Anterior cingulate cortex (tissue), 58 donors: Measurements from ENCODE around the gene LRRK1.

Source experiments
- DNase-seq, 58 donors: peaks; one replicate each; lab custom pipeline; 2025; lab: John Stamatoyannopoulos, UW

The LRRK1 gene

DNA sequence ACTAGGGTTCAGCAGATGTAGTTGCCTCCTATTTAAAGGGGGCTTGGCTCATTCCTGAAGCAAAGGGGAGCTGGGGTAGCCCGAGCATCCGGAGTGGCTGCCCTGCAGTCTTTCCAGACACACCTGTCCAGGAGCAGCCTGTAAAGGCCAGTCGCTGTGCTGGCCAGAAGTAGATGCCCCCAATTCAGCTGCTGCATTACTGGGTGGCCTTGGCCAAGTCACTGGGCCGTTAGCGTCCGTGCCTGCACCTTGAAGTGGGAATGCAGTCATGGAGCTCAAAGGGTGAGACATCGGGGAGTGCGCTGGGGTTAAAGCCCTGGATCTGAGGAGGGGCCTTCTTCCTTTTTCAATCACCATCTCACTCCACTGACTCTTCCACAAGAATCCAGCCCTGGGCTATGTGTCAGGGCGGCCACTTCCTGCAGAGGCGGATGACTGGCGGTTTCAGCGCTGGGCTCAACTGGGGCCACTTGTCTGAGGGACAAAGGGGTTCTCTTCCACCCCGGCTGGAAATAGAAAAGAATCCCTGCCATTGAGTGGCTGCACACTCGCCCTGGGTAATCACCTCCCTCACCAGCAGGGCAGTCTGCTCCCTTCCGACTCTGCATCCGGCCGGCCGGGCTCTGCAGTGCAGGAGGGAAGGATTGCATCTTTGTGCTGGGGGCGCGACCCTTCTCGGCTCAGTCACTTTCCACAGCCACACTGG lies 27.7 kb upstream of the LRRK1 start:
- DNase-seq = peak in 29 of 58 donors; percentile 16 to 64 (median 29)

DNA sequence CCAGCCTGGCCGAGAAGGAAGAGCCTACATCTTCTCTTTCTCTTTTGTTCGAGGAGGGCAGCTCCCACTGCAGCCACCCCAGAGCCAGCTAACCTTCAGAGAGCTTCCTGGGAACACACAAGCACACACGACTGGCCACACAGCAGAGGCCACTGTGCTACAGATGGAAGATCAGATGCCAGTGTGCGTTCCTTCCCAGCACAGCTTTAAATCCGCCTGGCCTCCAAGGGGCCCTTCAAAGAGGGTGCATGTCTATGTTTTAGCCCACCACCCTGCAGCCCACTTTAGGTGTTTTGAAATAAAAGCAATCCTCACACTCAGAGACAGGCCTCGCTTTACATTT lies 27.2 kb upstream of the LRRK1 start:
- DNase-seq = no peak

DNA sequence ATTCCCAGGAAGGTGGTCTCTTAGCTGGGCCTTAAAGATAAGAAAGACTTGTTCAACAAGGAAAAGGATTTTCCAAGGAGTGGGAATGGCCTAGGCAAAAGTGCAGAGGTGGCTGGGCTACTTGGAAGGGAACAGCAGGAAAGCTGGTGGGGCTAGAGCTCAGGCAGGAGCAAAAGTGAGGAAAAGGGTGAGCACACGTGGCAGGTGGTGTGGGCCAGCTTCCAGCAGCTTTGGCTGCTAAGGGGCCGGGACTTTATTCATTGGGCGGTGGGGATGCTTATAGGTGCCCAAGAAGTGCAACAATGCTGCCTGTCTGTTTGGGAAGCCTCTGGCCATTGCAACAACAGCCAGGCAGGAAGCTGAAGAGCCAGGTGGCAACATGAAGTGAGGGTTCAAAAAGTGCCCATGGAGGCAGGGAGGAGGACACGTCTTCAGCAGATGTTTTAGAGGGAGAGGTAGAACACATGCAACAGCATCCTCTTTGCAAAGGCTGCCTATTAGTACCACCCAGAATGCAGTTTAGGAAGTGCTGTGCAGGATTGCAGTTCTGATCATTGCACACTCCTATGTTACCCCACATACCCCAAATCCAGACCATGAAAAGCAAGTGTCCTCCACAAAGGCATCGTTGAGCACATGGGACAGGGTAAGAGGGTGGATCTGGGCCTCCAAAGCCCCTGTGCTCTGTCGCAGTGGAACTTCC lies 25.7 kb upstream of the LRRK1 start:
- no peak for DNase-seq

DNA sequence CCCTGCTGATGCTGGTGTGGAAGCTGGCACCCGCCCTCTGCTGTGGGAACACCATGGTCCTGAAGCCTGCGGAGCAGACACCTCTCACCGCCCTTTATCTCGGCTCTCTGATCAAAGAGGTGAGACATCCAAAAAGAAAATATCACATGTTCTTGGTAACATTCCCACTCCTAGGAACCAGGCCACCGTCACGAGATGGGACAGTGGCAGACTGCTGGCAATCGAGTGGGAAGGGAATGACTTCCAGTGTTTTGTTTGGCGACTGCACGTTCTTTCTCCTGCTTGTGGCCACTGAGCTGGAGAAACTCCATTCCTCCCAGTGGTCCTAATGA lies 25.2 kb upstream of the LRRK1 start:
- no peak for DNase-seq

DNA sequence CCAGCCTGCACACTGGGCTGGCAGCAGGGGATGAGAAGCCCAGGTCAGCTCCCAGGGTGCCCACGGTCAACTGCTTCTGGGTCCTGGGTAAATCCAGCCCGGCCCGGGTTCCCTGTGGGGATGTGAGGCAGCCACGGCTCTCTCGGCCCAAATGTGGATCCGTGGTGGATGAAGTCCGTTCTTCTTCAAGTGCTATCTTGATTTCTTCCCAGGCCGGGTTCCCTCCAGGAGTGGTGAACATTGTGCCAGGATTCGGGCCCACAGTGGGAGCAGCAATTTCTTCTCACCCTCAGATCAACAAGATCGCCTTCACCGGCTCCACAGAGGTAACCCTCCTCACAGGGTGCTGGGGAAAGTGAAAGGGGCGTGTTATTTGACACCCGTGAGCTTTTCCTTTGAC lies 23.4 kb upstream of the LRRK1 start:
- DNase-seq = no peak

DNA sequence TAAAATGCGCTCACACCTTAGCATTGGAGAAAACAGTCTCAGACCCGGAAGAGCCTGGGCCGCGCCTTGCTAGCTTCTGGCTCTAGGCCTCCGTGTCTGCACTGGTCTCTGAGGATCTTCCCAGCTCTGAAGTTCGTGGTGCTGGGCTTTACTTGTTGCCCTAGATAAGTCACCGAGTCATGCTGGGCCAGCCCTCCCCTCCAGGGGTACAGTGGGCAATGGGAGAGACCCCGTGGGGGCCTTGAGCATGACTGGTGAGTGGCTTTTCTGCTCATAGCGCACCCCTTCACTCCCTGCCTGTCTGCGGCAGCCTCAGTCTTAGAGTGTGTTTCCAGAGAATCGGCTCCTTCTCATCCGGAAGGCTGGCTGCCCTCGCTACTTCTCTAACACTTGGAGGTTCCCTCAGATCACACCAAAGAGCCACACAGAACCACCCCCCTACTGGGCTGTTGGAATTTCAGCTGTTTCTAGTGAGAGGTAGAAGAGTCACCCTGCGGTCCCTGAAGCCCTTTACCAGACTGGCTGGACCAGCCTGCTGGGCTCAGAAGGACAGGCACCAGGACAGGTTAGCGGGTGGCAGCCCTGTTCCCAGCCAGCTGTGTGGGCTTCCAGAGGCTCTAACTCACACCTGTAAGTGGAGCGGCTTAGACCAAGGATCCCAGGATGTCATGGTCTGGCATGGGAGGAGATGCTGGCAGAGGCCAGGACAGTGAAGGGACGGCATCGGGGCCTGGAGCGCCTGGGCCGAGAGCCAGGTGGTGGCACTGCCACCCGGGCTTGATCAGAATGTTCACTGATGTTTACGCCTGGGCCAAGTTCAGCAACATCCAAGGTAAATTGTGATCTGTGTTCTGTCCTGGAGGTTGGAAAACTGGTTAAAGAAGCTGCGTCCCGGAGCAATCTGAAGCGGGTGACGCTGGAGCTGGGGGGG lies 21.7 kb upstream of the LRRK1 start:
- no peak for DNase-seq

DNA sequence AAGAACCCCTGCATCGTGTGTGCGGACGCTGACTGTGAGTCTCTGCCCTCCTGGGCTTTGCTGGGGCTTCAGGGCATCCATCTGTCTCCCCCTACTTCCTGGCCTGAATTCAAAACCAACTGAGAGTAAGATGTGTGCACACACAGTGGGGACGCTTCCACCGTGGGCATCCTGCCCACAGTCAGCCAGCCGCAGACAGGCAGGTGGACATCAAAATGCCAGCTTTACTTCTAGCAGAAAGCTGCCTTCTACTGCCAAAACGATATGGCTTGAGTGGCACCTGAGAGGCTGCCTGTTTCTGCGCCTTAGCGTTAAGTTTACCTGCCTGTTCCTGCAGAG lies 21.0 kb upstream of the LRRK1 start:
- no peak for DNase-seq

DNA sequence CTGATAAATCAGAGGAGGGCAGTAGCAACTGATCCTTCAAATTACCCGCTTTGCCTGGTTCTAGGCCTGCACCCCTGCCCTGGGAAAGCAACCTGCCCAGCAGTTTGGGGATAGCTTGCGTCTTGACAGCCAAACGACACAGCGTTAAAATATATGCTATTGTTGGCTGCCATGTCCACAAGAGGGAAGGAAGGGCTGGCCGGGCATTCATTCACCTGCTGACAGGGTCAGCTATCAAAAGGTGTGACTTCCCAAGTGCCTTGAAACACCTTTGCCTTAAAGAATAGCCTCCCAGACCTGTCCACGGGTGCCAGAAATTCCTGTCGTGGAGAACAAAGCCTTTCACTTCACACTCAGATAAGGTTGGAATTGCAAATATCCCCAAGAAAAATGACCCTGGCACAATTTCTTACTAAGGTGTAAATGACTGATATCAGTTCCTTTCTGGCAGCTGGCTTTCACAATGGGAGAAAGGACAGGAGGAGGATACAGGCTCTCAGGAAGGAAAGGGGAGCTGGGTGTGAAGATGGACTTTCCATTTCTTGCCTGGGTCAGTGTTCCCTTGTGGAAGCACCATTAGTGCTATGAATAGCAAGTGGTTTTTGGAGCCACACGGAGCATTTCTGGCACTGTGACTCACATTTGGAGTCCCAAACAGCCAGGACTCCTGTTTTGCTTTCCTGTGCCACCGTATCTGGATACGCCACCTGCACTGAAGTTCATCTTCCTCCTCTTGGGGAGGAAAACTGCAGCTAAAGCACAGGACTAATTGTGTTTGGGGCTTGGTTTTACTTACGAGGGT lies 20.3 kb upstream of the LRRK1 start:
- no peak for DNase-seq

DNA sequence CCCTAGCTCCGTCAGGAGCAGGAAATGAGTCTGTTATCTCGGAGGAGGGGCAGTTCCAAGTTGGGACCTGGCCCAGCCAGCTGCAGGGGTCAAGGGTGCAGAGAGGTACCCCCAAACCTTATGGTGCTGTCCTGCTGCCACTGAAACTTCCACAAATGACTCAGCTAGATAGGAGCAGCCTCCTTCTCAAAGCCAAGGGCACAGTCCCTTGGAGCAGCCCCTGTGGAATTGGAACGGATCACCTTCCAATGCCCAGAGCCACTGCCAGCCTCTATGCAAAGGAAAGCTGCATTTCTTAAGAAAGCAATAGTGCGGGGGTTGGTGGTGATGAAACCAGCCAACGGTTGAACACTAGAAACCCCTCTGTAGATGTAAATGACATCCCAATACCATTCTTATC lies 19.6 kb upstream of the LRRK1 start:
- no peak for DNase-seq

DNA sequence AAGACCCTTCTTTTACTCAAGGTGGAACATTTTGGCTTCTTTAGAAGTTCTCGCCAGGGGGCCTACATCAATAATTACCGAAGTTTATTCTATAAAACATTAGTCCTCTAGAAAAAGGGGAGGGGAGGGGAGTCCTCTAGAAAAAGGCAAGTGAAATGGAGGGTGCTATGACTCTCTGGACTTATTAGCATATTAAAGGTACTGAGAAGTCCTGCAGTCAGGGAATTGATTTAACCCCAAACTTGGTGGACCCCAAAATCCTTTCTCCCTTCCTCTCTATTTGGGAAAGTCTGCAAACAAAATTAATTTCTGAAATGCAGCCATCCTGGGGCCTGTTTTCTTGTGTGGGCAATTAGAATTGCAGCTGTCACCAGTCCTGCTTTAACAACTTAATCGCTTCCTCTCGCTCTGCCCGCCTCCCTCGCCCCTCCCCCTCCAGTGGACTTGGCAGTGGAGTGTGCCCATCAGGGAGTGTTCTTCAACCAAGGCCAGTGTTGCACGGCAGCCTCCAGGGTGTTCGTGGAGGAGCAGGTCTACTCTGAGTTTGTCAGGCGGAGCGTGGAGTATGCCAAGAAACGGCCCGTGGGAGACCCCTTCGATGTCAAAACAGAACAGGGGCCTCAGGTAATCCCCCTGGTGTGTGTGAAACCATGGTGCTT lies 18.9 kb upstream of the LRRK1 start:
- DNase-seq = no peak

DNA sequence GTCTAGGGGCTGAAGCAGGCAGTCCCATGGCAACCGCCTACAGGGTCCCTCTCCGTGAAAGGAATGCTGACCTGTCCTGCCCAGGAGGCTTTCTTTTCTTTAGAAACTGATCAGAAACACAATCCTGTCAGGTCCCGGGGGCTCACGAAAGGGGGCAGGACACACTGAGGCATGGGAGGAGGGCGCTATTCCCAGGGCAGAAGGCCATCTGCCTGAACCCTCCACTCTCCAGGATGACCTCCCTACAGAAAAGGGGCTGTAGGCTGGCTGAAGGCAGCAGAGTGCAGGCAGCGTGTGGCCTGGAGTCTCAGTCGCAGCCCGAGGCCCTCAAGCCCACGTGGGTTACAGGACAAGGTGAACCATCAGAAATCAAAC lies 18.4 kb upstream of the LRRK1 start:
- DNase-seq = no peak

DNA sequence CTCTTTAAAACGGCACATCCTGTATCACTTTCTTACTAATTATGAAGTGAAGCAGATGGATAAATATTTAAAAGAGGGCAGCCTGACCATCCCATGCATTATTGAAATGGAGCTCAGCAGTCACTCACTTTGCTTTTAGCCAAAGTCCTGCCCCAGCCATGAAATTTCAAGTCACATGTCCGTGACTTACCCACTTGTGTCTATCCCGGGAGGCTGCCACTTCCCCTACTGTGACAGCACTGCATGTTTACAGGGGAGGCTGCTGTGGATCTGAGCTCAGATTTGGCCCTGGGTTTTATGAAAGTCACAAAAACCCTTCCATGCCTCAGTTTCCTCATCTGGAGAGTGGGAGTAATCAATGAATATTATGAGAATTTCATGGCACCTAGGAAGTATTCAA lies 17.9 kb upstream of the LRRK1 start:
- DNase-seq = no peak

DNA sequence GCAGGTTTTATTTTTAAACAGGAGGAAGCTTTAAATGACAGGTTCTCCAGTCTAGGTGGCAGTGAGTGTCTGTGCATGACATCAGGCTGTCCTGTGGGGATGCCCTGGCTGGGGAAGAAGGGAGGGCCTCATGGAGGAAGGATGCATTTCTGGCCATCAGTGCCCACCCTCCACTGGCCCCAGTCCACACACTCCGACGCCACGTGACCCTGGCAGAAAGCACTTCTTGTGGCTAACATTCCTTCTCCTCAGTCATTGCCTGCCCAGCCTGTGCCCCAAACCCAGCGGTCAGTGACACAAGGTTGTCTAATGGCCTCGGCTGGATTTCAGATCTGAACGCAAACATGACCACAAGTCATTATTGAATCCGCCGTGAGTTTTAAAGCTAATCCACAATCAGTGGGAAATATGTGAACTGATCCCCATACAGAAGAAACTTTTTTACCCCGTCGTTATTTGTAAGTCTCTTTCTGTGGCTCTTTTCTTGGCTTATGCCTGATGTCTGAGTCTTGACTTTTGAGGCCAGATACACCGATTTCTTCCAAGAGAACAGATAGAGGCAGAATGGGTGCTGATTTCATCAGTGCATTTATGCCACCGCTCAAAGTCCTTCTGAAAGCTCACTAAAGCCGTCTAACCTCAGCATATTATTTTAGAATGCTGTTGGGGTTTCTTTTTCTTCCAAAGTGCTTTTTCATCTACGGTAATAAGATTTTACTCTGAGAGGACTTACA lies 17.3 kb upstream of the LRRK1 start:
- no peak for DNase-seq

DNA sequence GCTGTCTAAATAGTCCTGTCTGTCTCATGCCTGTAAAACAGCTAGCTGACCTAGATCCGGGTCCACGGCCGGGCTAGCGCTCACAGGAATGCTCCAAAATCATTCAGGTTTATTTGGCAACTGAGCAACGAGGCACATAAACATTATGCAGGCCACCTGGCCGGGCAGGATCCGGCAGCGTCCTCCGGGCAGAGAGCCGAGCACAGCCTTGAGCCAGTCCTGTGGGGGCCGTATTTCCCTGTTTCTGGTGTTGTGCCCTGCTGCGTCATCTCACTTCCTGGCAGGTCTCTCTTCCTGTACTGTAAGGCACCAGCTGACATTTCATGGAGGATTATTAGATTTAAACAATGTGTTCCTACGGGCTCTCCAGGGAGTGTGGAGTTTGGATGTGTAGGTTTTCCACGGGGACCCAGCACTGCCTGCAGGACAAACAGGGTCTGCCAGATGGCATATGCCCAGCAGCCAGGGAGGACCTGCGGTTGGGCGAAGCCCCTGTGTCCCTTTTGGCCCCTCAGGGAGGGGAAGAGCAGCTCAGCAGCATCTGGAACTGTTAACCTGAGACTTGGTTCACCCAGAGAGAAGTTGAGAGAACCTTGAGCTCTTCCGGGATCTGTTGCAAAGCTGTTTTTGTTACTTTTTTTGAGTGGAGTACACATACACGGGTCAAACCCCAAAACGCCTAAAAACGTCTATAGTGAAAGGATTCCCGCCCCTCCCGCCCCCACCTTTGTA lies 16.6 kb upstream of the LRRK1 start:
- DNase-seq = peak in 7 of 58 donors; percentile 12 to 35 (median 23)

DNA sequence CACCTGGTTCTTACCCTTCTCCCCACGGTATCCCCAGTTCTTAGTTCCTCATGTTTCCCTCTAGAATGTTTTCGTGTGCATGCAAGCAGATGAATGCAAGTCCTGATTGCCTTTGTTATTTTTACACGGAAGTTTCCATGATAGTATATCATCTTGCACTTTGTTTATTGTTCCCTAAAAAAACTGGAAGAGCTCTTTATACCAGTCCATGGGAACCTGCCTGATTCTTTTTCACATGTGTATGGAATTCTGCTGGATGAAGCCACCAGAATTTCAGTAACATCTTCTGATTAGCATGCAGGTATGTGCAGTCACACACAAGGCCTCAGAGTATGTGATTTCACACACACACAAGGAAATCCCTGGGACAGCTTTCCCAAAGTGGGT lies 16.0 kb upstream of the LRRK1 start:
- DNase-seq = no peak

DNA sequence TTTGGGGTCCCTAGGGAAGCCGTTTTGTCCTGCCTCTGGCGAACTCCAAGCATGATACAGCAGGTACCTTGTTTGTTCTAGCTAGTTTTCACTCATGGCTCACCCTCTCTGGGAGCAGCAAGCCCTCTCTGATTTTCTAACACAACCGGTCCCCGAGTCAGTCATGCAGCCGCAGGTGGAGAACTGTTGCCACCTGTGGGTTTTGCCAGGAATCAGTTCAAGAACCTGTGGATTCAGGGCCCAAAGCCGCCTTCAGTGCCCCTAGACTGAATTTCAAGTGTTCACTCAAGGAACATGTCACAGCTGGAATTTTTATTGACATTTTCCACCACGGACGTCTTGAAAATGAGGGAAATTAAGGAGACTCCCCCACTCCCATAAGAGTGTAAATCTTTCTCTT lies 13.3 kb upstream of the LRRK1 start:
- no peak for DNase-seq

DNA sequence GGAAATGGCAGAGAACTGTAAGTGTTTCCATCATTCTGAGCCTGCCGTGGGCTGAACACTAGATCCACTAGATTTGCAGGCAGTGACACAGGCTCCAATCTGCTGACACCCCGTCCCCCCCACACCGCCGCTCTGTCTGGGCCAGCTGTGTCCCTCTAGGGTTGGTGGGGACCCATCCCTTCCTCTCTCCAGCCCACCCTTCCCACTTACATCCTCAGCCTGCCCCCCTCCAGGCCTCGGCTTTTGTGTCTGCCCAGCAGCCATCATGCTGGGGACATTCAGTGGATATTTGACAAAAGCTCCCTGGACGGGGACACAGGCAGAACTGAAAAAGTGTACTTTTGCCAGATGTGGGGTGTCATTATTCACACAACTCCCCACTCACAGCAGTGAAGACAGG lies 10.7 kb upstream of the LRRK1 start:
- DNase-seq = no peak

DNA sequence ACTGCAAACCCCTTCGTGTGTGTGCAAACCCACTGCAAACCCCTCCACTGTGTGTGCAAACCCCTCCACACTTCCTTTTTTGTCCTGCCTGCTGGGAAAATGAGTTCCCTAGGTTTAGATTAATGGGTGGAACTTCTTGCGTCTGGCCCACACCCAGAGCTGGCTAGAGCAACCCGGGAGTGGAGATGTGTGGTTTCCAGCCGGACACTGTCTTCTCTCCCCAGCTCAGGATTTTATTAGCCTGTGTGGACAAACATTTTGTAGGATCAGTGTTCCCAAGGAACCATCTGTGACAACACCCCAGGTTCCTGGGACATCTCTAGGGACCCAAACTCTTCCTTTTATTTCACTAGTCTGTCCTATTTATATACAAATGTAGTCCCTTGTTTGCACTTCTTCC lies 9.6 kb upstream of the LRRK1 start:
- DNase-seq = no peak
